ENCODE results near the gene MRC1.

DNA sequence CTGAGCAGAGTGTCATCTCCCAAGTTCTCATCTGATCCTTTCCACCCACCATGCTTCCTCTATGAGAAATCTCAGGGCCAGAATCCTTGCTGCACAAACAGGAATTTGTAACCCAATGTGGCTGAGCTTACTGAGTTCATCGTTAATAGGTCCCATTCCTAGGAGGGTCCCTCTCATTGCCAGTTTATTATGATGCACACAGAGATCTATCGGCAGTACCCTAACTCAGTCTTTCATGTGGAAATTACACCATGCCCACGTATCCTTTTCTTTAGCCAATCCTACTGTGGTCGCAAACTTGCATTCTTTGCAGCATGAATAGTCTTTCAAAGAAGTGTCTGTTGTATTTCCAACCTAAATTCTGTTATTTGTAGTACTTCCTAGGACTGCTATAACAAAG is 45.0 kb upstream of the MRC1 start:
- TF ChIP-seq, protein P1, sequence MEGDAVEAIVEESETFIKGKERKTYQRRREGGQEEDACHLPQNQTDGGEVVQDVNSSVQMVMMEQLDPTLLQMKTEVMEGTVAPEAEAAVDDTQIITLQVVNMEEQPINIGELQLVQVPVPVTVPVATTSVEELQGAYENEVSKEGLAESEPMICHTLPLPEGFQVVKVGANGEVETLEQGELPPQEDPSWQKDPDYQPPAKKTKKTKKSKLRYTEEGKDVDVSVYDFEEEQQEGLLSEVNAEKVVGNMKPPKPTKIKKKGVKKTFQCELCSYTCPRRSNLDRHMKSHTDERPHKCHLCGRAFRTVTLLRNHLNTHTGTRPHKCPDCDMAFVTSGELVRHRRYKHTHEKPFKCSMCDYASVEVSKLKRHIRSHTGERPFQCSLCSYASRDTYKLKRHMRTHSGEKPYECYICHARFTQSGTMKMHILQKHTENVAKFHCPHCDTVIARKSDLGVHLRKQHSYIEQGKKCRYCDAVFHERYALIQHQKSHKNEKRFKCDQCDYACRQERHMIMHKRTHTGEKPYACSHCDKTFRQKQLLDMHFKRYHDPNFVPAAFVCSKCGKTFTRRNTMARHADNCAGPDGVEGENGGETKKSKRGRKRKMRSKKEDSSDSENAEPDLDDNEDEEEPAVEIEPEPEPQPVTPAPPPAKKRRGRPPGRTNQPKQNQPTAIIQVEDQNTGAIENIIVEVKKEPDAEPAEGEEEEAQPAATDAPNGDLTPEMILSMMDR (conservative IDR thresholded peaks at IDR 0.05), result no peak
- TF ChIP-seq EZH2 (IDR thresholded peaks at IDR 0.05; ENCODE audit: low read depth), result no peak
